Stimulated activated naive B cell treated with anti-CD40 and anti-IgM and Interleukin-4, amounts not matched to agents 10 μg/mL and 1 μg/mL and 100 μg/mL, for 72 hours (primary cell): Measurements from ENCODE around the gene PATJ.

Source experiments
- ATAC-seq, 2 donors: fragments of 150-1000 bp; cut with Tn5 transposase; replicated peaks; 2 replicates each; pipeline ENCODE4 v1.10.0; 2021; ENCODE audit warnings: moderate library complexity in 1 of 2
- DNase-seq: peaks from one replicate; pipeline ENCODE4 v3.0.0; 2021
- H3K27ac Mint-ChIP-seq: one replicate; pipeline ENCODE4 v1.8.0; 2022; ENCODE audit warnings: mild to moderate bottlenecking, mixed read lengths
- H3K27me3 Mint-ChIP-seq, 2 donors: one replicate each; pipeline ENCODE4 v1.8.0; 2022; ENCODE audit warnings: mixed read lengths in 2 of 2
- H3K36me3 Mint-ChIP-seq, 2 donors: one replicate each; pipeline ENCODE4 v1.8.0; 2022; ENCODE audit warnings: mixed read lengths in 2 of 2, mild to moderate bottlenecking in 1 of 2
- H3K4me1 Mint-ChIP-seq, 2 donors: one replicate each; pipeline ENCODE4 v1.8.0; 2022; ENCODE audit warnings: mixed read lengths in 2 of 2, mild to moderate bottlenecking in 1 of 2
- H3K4me3 Mint-ChIP-seq, 2 donors: one replicate each; pipeline ENCODE4 v1.8.0; 2022; ENCODE audit warnings: mild to moderate bottlenecking in 2 of 2, mixed read lengths in 2 of 2, moderate library complexity in 1 of 2
- H3K9me3 Mint-ChIP-seq, 2 donors: one replicate each; pipeline ENCODE4 v1.8.0; 2022; ENCODE audit warnings: mixed read lengths in 2 of 2, mild to moderate bottlenecking in 1 of 2

PATJ gene

GRCh38 chr1:61740751-61741700 lies 1.3 kb upstream of the PATJ start:
- Mint-ChIP-seq H3K9me3 (no peaks in the 10 kb centered on the region), H3K27me3 (no peaks in the 10 kb centered on the region), H3K36me3 (no peaks in the 10 kb centered on the region), H3K4me3 (peak overlapping the region; percentile 17 to 89), H3K27ac (no peak overlapping the region), H3K4me1 (peaks cover 4 to 13% of the 10 kb centered on the region in 2 donors)
- no peak for ATAC-seq
- no peak for DNase-seq

GRCh38 chr1:61742620-61743430 lies 545 bp downstream of the PATJ start:
- Mint-ChIP-seq H3K4me1 (peaks cover 7 to 25% of the 10 kb centered on the region in 2 donors), H3K27me3 (no peaks in the 10 kb centered on the region), H3K4me3 (peak overlapping the region; percentile 71 to 88), H3K9me3 (no peaks in the 10 kb centered on the region), H3K36me3 (no peaks in the 10 kb centered on the region), H3K27ac (peak overlapping the region; percentile 76)
- DNase-seq (no peak), ATAC-seq (peak; percentile 72 to 79)

GRCh38 chr1:61743431-61743705 lies 1.1 kb downstream of the PATJ start:
- no peaks in the 10 kb centered on the region for H3K27me3 Mint-ChIP-seq
- no peak for ATAC-seq
- H3K27ac Mint-ChIP-seq = peak overlapping the region; percentile 76
- H3K36me3 Mint-ChIP-seq = no peaks in the 10 kb centered on the region
- H3K9me3 Mint-ChIP-seq = no peaks in the 10 kb centered on the region
- H3K4me1 Mint-ChIP-seq = peaks cover 7 to 25% of the 10 kb centered on the region in 2 donors
- DNase-seq = no peak
- peak overlapping the region; percentile 71 to 88 for H3K4me3 Mint-ChIP-seq

GRCh38 chr1:61743716-61744580 lies 1.7 kb downstream of the PATJ start:
- Mint-ChIP-seq H3K27ac (no peak overlapping the region), H3K4me3 (no peak overlapping the region), H3K9me3 (no peaks in the 10 kb centered on the region), H3K4me1 (peaks cover 7 to 25% of the 10 kb centered on the region in 2 donors), H3K36me3 (no peaks in the 10 kb centered on the region), H3K27me3 (no peaks in the 10 kb centered on the region)
- ATAC-seq = no peak
- DNase-seq = no peak

GRCh38 chr1:61746813-61747212 lies 4.5 kb downstream of the PATJ start:
- Mint-ChIP-seq H3K27ac (peak overlapping the region; percentile 22), H3K36me3 (no peaks in the 10 kb centered on the region), H3K9me3 (no peaks in the 10 kb centered on the region), H3K27me3 (no peaks in the 10 kb centered on the region), H3K4me3 (no peak overlapping the region), H3K4me1 (peaks cover 5 to 18% of the 10 kb centered on the region in 2 donors)
- ATAC-seq (no peak), DNase-seq (no peak)

GRCh38 chr1:61748566-61748965 lies 6.3 kb downstream of the PATJ start:
- DNase-seq (no peak), ATAC-seq (no peak)
- no peaks in the 10 kb centered on the region for H3K27me3 Mint-ChIP-seq
- H3K4me3 Mint-ChIP-seq = no peak overlapping the region
- peaks cover 5 to 13% of the 10 kb centered on the region in 2 donors for H3K4me1 Mint-ChIP-seq
- H3K36me3 Mint-ChIP-seq = no peaks in the 10 kb centered on the region
- H3K27ac Mint-ChIP-seq = no peak overlapping the region
- no peaks in the 10 kb centered on the region for H3K9me3 Mint-ChIP-seq

GRCh38 chr1:61749574-61749973 lies 7.3 kb downstream of the PATJ start:
- DNase-seq (no peak), ATAC-seq (no peak)
- Mint-ChIP-seq H3K9me3 (no peaks in the 10 kb centered on the region), H3K36me3 (no peaks in the 10 kb centered on the region), H3K27ac (no peak overlapping the region), H3K27me3 (no peaks in the 10 kb centered on the region), H3K4me3 (no peak overlapping the region), H3K4me1 (peaks cover 5 to 13% of the 10 kb centered on the region in 2 donors)

- DNase-seq (no peak), ATAC-seq (no peak)
- Mint-ChIP-seq H3K27ac (no peak overlapping the region), H3K36me3 (no peaks in the 10 kb centered on the region), H3K27me3 (no peaks in the 10 kb centered on the region), H3K9me3 (no peaks in the 10 kb centered on the region), H3K4me3 (no peak overlapping the region), H3K4me1 (peaks cover 0 to 5% of the 10 kb centered on the region in 2 donors)
Measured at GRCh38 chr1:61752921-61753389, 10.7 kb downstream of the PATJ start.

GRCh38 chr1:61753998-61754508 lies 11.8 kb downstream of the PATJ start:
- Mint-ChIP-seq H3K27me3 (no peaks in the 10 kb centered on the region), H3K9me3 (no peaks in the 10 kb centered on the region)

GRCh38 chr1:61754545-61754944 lies 12.3 kb downstream of the PATJ start:
- H3K27ac Mint-ChIP-seq = no peak overlapping the region
- no peak overlapping the region for H3K4me3 Mint-ChIP-seq
- peaks cover 0 to 5% of the 10 kb centered on the region in 2 donors for H3K4me1 Mint-ChIP-seq
- H3K27me3 Mint-ChIP-seq = no peaks in the 10 kb centered on the region
- H3K9me3 Mint-ChIP-seq = no peaks in the 10 kb centered on the region
- no peaks in the 10 kb centered on the region for H3K36me3 Mint-ChIP-seq
- ATAC-seq = no peak
- no peak for DNase-seq

More at GRCh38 chr1:61753998-61754508, 11.8 kb downstream of the PATJ start:
- H3K27ac Mint-ChIP-seq = no peak overlapping the region
- peaks cover 0 to 5% of the 10 kb centered on the region in 2 donors for H3K4me1 Mint-ChIP-seq
- ATAC-seq = no peak
- no peak for DNase-seq
- no peak overlapping the region for H3K4me3 Mint-ChIP-seq
- H3K36me3 Mint-ChIP-seq = no peaks in the 10 kb centered on the region

- ATAC-seq (no peak), DNase-seq (no peak)
- H3K27ac Mint-ChIP-seq = no peak overlapping the region
- H3K4me3 Mint-ChIP-seq = no peak overlapping the region
- no peaks in the 10 kb centered on the region for H3K27me3 Mint-ChIP-seq
- H3K9me3 Mint-ChIP-seq = no peaks in the 10 kb centered on the region
- H3K4me1 Mint-ChIP-seq = peaks cover 0 to 5% of the 10 kb centered on the region in 2 donors
- H3K36me3 Mint-ChIP-seq = no peaks in the 10 kb centered on the region
Measured at GRCh38 chr1:61756773-61757172, 14.5 kb downstream of the PATJ start.

- ATAC-seq (no peak), DNase-seq (no peak)
- Mint-ChIP-seq H3K4me3 (no peak overlapping the region), H3K36me3 (no peaks in the 10 kb centered on the region), H3K9me3 (no peaks in the 10 kb centered on the region), H3K27ac (no peak overlapping the region), H3K27me3 (no peaks in the 10 kb centered on the region), H3K4me1 (peaks cover 0 to 5% of the 10 kb centered on the region in 2 donors)
Measured at GRCh38 chr1:61757950-61758349, 15.7 kb downstream of the PATJ start.

GRCh38 chr1:61770131-61770530 lies 27.9 kb downstream of the PATJ start:
- Mint-ChIP-seq H3K4me3 (no peak overlapping the region), H3K4me1 (no peaks in the 10 kb centered on the region), H3K9me3 (no peaks in the 10 kb centered on the region), H3K27ac (no peak overlapping the region), H3K27me3 (no peaks in the 10 kb centered on the region), H3K36me3 (peaks cover 13 to 14% of the 10 kb centered on the region in 2 donors)
- ATAC-seq (no peak), DNase-seq (no peak)

- Mint-ChIP-seq H3K27ac (no peak overlapping the region), H3K27me3 (no peaks in the 10 kb centered on the region), H3K4me1 (no peaks in the 10 kb centered on the region), H3K9me3 (no peaks in the 10 kb centered on the region), H3K36me3 (peaks cover 9 to 16% of the 10 kb centered on the region in 2 donors), H3K4me3 (no peak overlapping the region)
- no peak for DNase-seq
- ATAC-seq = no peak
Measured at GRCh38 chr1:61776091-61776490, 33.8 kb downstream of the PATJ start.
